ENCODE data around the gene PAPPA.

PAPPA gene

DNA sequence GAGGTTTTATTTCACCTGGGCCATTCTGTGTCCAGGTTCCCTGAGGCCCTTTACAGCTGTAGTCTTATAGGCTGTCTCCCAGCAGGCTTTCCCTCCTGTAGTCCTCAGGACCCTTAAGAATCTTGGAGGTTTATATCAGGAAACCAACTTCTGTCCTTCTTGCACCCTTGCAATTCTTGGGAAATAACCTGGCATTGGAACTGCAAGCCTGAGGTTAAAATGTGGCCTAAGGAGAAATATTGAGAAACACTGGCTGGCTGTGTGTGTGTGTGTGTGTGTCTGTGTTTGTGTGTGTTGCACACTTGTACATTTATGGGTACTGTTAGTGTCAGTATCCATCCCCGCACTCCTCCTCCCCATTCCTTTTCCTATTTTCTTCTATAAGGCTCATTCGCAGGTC lies 168.9 kb downstream of the PAPPA start:
- DNase-seq = no peak

DNA sequence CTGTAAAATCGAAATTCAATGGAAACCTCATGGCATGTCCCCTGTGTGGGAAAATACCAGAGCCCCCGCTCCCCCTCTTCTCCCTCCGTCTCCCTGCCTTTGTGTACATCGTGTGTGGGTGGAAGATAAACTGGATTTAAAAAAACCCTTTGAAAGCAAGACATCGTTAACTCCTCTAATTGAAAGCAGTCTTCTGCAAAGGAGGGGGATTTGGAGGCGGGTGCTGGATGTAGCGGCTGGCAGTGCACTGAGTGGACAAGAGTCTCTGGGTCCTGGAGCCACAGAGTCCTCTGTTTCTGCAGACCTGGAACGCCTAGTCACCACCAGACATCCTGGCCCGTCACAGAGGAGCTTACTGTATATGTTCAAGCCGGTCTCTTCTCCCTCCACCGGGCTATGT lies 169.4 kb downstream of the PAPPA start:
- DNase-seq = peak; percentile 53

DNA sequence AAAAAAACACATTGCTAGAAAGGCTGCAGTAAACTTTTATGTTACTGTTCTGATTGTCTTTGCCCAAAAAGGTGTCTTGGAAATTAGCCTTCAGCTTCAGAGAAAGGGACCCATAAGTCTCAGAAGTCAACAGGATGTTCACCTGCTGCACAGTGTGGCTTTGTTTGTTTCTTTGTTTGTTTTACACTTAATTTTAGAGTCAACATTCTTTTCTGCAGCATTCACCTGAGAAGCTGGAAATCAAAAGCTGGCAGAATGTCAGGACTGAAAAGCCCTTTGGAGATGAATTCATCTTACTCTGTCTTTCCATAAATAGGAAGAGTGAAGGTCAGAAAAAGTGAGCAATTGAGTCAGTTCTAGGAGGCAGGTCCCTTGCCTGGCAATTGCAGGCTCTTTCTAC lies 170.0 kb downstream of the PAPPA start:
- DNase-seq = no peak

DNA sequence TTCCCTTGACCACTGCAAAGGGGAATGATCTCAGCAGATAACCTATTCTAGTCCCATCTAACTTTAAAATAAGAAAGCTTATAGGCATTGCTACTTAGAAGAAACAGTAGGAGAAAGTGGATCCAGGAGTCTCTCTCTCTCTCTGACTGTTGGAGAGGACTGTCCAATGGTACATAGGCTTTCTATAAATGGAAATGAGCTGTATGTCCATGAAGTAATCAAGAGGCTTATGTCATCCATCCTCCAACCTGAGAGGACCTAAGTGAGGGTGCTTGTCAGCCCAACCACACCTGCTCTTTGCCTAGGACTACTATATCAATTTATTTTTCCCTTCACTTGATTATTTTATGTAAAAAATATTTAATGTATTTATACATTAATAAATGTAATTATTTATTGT lies 172.3 kb downstream of the PAPPA start:
- DNase-seq = no peak

DNA sequence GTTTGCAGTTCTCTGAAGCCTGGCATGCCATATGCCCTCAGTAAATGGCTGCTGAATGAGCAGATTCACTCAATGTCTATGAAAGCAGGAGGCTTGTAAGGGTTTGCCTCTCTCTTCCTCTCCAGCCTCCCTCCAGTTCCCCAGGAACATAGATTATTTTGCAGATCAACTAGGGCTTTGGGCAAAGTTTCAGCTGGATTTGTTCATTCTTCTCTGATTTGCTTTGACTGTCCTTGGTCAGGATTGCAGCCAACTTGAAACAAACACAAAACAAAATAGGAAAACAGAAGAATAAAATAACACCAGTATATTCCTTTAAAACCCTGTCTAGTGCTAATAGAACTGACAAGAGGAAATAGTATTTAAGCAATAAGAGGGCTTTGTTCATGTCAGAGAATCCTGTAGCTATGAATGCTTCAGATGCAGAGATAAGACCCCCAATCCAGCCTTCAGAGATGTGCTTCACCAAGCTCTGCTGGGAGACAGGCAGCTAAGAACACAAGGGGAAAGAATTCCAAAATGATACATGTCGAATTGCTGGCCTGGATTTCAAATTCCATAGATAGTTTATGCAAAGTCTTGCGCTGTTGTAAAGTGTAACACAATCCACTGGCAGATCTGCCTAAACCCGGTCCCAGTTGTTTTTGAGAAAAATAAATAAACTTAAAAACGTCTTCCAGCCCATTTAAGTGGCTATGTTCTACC lies 174.3 kb downstream of the PAPPA start:
- no peak for DNase-seq

DNA sequence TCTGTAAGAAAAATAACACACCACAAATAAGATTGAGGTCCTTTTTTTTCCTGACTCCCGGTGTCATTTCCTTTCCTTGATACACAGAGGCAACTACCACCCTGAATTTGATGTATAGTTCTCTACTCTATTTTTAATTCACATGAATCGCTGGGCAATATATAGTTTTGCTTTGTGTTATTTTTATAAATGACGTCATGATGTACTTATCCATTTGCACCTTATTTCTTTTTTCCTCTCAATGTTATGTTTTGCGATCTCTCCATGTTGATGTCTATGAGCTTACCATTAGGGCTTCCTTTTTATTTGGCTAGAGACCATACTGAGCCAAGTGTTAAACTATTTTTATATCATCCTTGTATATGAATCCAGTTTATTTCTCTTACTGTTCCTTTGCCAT lies 175.9 kb downstream of the PAPPA start:
- no peak for DNase-seq

DNA sequence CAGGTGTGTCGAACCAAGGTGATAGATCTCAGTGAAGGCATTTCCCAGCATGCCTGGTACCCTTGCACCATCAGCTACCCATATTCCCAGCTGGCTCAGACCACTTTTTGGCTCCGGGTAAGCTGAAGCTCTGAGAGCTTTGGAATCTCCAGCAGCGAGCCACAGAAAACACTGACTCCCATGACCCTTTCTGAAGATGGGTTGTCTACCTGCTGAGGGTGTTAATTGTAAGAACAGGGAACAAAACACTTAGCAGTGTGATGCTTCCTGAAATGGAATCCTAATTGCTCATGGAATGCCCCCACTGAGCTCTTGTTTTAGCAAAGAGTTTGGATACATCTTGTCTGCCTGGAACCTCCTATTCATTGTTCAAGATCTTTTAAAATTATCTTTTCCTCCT lies 177.7 kb downstream of the PAPPA start:
- DNase-seq = no peak

DNA sequence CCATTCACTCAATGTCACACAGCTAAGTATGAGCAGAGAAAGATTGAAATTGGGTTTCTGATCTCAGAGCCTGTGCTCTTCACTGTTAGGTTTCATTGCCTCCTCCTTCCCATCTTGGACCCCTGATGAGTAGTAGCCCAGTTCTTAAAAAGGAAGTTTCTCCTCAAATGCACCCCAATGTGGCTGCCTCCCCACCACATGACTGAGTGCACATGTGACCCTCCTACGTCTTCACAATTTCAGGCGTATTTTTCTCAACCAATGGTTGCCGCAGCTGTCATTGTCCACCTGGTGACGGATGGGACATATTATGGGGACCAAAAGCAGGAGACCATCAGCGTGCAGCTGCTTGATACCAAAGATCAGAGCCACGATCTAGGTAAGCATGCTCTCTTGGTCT lies 178.5 kb downstream of the PAPPA start:
- no peak for DNase-seq

DNA sequence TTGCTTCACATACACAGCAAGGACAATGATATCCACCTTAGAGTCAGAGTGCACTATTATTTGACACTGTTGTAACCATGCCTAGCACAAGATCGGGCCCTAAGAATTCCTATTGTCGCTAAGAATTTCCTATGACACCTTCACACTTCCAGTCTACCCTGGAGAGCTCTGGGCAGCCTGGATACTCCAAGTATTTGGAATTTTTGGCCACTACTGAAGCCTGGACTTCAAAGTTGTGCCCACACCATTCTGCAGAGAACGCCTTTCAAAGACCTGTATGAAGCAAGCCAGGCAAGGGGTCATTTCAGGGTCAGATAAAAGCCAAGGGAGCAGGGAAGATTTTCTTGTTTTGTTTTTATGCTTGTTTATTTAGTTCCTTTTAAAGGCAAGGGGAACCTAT lies 179.7 kb downstream of the PAPPA start:
- no peak for DNase-seq

DNA sequence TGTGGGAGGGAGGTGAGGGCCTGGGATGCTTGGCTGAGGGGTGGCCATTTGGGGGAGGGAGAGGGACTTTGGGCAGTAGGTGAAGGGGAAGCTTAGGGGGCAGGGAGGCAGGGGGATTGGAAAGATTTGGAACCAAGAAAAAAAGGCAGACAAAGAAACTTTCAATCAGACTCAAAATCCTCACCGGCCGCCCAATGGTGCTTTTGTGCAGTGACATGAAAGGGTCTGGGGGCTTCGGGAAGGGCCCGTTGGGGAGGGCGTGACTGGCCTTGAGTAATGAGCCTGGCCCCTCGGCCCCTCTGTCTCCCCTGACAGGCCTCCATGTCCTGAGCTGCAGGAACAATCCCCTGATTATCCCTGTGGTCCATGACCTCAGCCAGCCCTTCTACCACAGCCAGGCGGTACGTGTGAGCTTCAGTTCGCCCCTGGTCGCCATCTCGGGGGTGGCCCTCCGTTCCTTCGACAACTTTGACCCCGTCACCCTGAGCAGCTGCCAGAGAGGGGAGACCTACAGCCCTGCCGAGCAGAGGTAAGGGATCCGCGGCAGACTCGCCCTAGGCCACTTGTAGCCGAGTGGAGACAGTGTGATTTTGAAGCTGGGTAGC lies 181.1 kb downstream of the PAPPA start:
- DNase-seq = peak; percentile 65

DNA sequence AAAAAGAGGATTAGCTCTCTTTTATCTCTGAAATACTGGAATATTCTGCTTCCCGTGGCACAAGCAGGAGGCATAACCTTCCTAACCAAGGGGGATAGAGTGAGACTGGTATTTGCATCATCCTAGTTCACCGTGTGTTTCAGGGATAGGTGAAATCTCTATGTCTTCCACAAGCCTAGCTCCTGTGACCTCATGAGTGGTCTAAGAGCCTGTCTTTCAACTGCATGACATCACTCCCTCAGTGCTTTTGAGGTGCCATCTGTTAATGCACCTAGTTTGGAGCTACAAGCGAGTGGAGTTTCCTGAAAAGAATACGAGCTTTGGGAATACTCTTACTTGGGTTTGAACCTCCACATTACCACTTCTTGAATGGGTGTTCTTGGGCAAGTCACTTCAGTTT lies 181.8 kb downstream of the PAPPA start:
- DNase-seq = no peak

DNA sequence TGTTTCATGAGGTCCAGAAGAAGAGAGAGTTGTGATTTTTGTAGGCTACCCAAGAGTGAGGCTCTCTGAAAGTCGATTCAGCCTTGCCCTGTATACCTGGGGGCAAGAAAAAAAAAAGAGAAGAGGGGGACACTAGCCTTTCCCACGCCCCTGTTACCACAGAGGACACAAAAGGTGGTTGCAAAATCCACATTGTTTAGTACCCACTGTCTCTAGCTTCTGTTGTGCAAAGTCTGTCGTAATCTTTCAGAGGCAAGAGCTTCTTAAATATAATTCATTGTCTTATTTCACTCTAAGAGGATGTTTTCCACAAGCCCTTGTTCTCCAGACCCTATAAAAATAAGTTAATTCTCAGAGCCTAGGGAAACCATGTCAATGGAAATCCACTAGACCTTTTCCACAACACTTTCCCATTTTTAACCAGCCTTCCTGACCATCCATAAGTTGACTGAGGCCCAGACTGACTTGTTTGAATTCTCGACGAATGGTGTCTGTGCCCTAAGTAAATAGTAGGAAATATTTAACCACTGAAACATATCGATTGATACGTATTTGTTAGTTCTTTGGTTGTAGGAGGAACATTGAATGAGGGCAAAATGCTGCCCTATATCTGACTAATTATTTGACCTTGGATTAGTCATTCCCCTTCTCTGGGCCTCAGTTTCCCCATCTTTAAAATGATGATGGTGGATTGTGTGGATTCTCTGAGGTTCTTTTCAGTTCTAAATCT lies 182.7 kb downstream of the PAPPA start:
- no peak for DNase-seq

DNA sequence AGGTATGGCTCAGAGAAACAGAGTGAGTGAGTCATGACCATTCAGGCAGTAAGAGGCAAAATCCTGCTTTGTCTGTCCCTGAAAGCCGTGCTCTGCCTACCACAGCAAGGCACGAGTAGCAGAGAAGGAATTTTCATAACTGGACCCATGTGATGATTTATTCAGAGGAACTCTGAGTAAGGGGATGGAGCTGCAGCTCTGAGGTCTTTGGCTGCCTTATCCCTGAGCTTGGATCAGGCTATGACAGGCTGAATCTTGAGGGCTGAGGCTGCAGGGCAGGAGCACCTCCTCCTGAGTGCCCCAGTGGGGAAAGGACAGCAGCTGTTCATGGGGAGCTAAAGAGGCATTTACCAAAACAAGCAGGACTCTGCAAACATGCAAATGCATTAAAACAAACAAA lies 183.4 kb downstream of the PAPPA start:
- DNase-seq = peak; percentile 23

DNA sequence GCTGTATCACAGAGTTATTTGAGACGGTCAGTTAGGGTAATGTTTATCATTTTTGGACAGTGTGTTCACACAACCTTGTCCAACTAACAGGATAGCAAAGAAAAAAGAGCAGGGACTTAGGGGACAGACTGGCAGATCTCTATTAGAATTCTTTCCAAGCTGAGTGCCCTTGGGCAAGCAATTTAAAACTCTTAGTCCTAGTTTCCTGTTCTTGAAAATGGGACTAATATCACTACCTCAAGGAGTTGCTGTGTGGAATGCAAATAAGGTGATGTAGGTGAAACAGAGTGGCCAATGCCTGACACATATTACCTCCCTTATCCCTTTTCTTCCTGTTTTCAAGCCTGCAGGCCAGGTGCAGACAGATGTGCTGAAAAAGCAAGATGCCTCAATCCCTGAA lies 186.7 kb downstream of the PAPPA start:
- no peak for DNase-seq

DNA sequence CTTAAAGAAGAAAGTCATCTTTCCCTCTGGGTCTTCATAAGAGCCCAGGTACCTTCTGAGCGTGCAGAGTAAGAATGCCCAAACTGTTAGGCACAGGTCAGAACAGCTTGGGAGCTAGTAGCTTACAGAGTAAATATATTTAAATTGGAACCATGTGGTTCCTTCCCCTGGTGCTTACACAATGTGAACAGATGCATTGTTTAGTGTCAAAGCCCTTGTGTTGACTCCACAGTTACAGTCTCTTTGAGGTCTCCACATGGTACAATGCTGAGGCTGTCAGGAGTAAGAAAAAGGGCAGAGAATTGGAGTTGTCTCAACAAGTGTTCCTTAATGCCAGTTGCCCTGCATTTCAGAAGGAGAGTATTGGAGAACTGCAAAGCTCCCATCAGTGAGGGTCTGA lies 188.5 kb downstream of the PAPPA start:
- DNase-seq = no peak

DNA sequence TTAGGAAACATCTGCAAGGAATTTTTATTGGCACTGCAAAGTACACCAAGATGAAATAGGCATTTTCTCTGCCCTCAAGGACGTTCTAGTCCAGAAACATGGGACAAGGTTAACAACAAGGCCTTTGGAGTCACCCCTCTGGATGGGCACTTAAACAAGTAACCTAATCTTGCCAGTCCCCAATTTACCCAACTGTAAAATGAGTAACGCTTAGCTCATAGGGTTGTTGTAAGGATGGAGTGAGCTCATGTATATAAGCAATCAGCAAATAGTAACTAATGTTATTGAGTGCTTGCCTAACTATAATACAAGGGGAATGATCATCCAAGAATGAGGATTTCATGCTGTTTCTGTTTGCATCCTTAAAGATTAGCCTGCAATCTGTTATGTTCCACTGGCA lies 189.3 kb downstream of the PAPPA start:
- no peak for DNase-seq

DNA sequence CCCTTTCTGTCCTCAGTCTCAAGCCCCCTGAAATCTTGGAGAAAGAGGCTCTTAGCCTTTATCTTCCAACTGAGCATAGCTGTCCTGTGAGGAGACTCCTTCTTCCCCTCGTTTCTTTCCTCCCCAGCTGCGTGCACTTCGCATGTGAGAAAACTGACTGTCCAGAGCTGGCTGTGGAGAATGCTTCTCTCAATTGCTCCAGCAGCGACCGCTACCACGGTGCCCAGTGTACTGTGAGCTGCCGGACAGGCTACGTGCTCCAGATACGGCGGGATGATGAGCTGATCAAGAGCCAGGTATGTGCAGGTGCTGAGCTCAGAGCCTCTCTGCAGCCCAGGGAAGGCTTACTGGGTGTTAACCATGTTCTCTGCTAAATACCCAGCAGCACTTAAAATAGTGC lies 190.8 kb downstream of the PAPPA start:
- no peak for DNase-seq

DNA sequence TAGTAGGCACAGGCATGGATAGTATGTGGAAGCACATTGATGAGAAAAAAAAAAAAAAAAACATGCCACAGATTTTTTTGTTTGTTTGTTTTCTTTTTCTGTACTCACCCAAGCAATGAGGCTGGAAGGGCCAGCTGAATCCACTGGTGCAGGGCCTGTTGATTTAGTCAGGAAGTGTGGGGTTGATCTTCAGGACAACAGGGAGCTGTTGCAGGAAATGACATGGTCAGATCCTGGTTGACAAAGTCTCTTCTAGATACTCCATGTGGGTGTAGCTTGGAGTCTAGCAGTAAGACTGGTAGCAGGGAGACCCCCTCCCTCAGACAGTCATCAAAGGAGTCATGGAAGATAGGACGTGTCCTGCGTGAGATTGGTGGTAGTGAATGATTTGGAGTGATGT lies 191.8 kb downstream of the PAPPA start:
- DNase-seq = no peak

DNA sequence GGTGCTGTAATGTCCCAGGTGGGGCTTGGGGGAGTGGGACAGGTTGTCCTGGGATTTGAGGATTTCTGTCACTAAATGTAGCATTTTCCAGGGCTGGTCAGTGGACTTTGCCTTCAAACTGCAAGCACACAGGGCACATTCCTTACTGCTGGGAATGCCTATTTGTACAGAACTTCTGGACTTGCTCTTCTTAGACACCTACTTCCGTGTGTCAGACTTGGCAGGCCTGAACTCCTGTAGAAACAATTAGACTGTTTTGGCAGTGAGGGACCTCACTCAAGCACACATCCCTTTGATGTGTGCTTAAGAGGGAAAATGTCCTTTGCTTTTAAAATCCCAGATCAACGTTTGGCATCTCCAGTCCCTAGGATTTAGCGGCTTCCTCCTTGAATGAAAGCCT lies 192.2 kb downstream of the PAPPA start:
- no peak for DNase-seq

DNA sequence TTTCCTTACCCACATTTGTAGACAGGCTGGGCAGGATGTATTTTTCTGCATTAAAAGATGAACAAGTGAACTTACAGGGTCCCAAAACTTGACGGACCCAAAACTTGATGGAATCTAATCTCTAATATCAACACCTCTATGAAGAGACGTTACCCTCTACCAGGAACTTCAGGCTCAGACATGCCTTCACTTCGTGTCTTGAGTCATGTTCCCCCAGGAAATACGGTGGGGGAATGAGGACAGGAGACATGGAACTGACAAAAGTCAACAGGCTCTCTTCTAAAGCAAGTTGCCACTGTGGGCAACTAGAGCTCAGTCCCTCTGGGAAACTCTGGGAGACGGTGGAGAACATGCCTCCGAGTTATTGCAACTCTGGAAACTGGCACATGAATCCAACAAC lies 196.1 kb downstream of the PAPPA start:
- DNase-seq = no peak

DNA sequence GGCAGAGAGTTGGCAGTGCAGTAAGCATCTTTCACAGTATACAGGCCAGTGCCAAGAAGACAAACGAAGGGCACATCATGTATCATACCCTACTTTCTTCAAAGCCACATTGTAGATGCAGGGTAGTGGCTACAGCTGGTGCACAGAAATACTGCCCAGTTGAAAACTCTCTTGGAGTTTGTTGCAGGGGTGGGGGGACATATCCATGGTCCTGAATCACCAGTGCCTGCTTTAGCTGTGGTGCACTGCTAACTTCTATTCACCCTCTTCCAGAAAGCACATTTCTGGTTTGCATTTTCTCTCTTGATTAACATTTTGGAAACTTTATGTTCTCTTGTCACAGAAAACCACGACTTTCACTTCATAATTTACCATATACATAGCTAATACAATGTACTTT lies 196.6 kb downstream of the PAPPA start:
- no peak for DNase-seq

DNA sequence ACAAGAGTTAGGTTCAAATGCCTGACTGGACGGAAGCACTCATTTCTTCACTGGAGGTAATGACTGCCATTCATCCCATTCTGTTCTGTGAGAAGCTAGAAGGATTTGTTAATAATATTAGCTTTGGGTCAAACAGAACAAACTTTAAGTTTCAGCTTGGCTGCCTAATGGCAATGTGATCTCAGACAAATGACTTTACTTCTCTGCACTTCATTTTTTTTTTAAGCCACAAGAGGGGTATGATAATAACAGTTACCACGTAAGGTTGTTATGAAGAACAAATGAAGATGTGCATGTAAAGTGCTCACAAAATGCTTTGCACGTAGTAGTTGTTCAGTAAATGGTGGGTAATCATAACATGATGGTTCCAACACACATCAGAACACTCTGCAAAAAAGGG lies 199.4 kb downstream of the PAPPA start:
- DNase-seq = no peak

DNA sequence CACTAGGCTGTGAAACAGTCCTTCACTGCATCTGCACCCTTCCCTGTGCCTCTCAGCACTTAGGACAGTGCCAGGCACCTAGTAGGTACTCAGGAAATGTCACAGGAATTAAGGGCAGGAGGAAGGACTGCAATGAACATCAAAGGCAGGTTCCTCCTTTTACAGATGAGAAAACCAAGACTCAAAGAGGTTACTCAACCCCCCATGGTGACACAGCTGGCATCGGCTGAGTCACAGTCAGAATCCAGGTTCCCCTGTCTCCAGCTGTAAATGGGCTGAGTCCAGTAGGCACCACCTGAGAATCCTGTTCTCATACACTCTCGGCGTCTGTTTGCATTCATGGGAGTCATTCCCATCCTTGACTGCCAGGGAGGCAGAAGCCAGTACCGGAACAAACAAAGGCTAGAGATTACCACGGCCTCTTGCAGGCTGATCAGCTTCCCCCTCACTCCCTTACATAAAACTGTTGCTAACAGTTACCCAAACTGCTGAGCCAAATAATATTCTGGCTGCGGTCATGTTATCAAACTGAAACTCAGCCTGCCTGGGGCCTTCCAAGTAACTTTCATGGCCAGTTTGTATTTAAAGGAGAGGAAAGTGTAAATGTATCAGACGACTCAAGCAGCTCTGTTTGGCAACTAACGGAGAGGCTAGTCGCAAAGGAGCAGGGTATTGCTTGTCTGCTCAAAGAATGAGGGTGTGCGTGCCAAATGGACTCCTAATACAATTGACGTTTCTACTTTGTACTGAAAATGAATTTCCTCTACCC lies 201.7 kb downstream of the PAPPA start:
- no peak for DNase-seq

DNA sequence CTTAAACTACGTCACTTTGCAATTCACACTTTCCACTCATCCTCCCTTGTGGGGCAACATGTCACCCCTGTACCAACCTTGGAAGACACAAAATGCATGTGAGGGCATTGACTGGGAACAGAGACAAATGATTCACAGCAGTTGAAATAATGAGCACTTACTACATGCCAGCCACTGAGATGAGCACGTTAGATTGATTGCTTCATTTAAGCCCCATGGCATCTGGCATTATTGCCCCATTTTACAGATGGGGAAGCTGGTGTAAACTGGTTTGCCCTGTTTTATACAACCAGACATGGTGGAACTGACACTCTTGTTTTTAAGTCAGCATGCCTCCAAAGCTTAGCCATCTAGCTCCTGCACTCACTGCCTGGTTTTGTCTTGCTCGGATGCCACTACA lies 204.7 kb downstream of the PAPPA start:
- DNase-seq = no peak
